NCI-H748 treated with DMSO at 0.1 percent for 48 hours (cell line): Measurements from ENCODE around the gene PSMB10.

ENCODE experiments used
- DNase-seq: peaks from one replicate; lab custom pipeline; 2025; lab: John Stamatoyannopoulos, UW

Gene PSMB10

GRCh38 chr16:67892375-67892774, 44.3 kb downstream of the PSMB10 start:
- DNase-seq: no peak

GRCh38 chr16:67888331-67888730, 48.3 kb downstream of the PSMB10 start:
- DNase-seq: no peak

GRCh38 chr16:67886387-67886786, 50.3 kb downstream of the PSMB10 start:
- no peak for DNase-seq

- DNase-seq: no peak
Measured at GRCh38 chr16:67885976-67886375, 50.7 kb downstream of the PSMB10 start.

- DNase-seq: no peak
Measured at GRCh38 chr16:67885545-67885944, 51.1 kb downstream of the PSMB10 start.

GRCh38 chr16:67884684-67885083, 52.0 kb downstream of the PSMB10 start, which contains the start of gene NRN1L:
TSS of gene NRN1L (plus strand) at chr16:67884885. CDS start at chr16:67884904, 19 bp downstream.
- no peak for DNase-seq
